ENCODE data around the gene PRKCA.

The PRKCA gene

DNA sequence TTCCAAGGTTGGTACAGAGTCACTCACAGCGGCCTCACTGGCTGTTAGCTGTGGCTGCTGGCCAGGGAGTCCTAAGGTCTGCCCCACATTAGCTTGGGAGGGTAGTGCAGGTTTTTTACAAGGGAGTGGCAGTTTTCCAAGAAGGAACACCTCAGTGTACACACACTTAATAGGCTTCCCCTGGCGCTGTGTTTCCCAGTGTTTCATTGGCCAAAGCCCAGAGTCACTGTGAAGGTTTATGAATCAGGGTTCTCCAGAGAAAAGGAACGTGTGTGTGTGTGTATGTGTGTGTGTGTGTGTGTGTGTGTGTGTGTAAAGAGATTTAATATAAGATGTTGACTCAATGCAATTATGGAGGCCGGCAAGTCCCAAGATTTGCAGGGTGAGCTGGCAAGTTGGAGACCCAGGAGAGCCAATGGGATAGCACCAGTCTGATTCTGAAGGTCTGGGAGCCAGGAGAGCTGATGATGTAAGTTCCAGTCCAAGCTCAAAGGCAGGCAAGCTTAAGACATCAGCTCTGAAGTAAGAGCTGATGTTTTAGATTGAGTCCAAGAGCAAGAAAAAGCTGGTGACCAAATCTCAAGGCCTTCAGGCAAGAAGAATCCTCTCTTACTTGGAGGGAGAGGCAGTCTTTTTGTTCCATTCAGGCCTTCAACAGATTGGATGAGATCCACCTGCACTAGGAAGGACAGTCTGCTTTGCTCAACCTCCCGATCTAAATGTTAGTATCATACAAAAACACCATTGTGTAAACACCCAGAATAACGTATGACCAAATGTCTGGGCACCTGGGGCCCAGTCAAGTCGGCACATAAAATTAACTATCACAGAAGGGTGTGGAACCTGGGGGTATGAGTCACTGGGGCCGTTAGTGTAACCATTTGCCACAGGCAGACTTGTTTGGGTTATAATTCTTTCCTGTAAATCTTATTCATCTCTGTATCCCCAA lies 206.8 kb downstream of the PRKCA start:
- no peak for DNase-seq (ENCODE audit: low read depth, low spot score)
- Histone ChIP-seq H3K9ac (ENCODE audit: insufficient read length) (no peak overlapping the region), H3K36me3 (ENCODE audit: insufficient read depth, low read length) (no peaks in the 10 kb centered on the region), H3K27ac (no peak overlapping the region), H3K9me3 (ENCODE audit: low read depth, low read length) (no peaks in the 10 kb centered on the region), H3K4me3 (no peak overlapping the region)
- no peak for TF ChIP-seq POLR2AphosphoS5 (IDR thresholded peaks at IDR 0.05; ENCODE audit: borderline replicate concordance, low read depth, low read length)
- TF ChIP-seq EZH2 (IDR thresholded peaks at IDR 0.05): no peak
- no peak for TF ChIP-seq FOXP2 (optimal IDR thresholded peaks at IDR 0.05; ENCODE audit: control extremely low read depth, extremely low read length, insufficient read depth)

GRCh38 chr17:66509926-66510325 lies 207.5 kb downstream of the PRKCA start:
- H3K9ac ChIP-seq (ENCODE audit: insufficient read length): no peak overlapping the region
- no peak overlapping the region for H3K27ac ChIP-seq
- H3K36me3 ChIP-seq (ENCODE audit: insufficient read depth, low read length): no peaks in the 10 kb centered on the region
- no peak overlapping the region for H3K4me3 ChIP-seq
- no peak for DNase-seq (ENCODE audit: low read depth, low spot score)
- H3K9me3 ChIP-seq (ENCODE audit: low read depth, low read length): no peaks in the 10 kb centered on the region
- TF ChIP-seq POLR2AphosphoS5 (IDR thresholded peaks at IDR 0.05; ENCODE audit: borderline replicate concordance, low read depth, low read length) (no peak), FOXP2 (optimal IDR thresholded peaks at IDR 0.05; ENCODE audit: control extremely low read depth, extremely low read length, insufficient read depth) (no peak), EZH2 (IDR thresholded peaks at IDR 0.05) (no peak)

GRCh38 chr17:66511135-66511534 lies 208.7 kb downstream of the PRKCA start:
- H3K9ac ChIP-seq (ENCODE audit: insufficient read length): no peak overlapping the region
- DNase-seq (ENCODE audit: low read depth, low spot score): no peak
- H3K36me3 ChIP-seq (ENCODE audit: insufficient read depth, low read length): no peaks in the 10 kb centered on the region
- no peaks in the 10 kb centered on the region for H3K9me3 ChIP-seq (ENCODE audit: low read depth, low read length)
- no peak for TF ChIP-seq EZH2 (IDR thresholded peaks at IDR 0.05)
- no peak for TF ChIP-seq POLR2AphosphoS5 (IDR thresholded peaks at IDR 0.05; ENCODE audit: borderline replicate concordance, low read depth, low read length)
- TF ChIP-seq FOXP2 (optimal IDR thresholded peaks at IDR 0.05; ENCODE audit: control extremely low read depth, extremely low read length, insufficient read depth): no peak
- H3K27ac ChIP-seq: no peak overlapping the region
- H3K4me3 ChIP-seq: no peak overlapping the region

GRCh38 chr17:66514227-66514806 lies 211.9 kb downstream of the PRKCA start:
- H3K9me3 ChIP-seq (ENCODE audit: low read depth, low read length): no peaks in the 10 kb centered on the region
- no peaks in the 10 kb centered on the region for H3K36me3 ChIP-seq (ENCODE audit: insufficient read depth, low read length)
- TF ChIP-seq FOXP2 (optimal IDR thresholded peaks at IDR 0.05; ENCODE audit: control extremely low read depth, extremely low read length, insufficient read depth) (no peak), EZH2 (IDR thresholded peaks at IDR 0.05) (no peak), POLR2AphosphoS5 (IDR thresholded peaks at IDR 0.05; ENCODE audit: borderline replicate concordance, low read depth, low read length) (no peak)
- no peak for DNase-seq (ENCODE audit: low read depth, low spot score)
- no peak overlapping the region for H3K4me3 ChIP-seq
- H3K27ac ChIP-seq: no peak overlapping the region
- H3K9ac ChIP-seq (ENCODE audit: insufficient read length): no peak overlapping the region

GRCh38 chr17:66515974-66516373 lies 213.6 kb downstream of the PRKCA start:
- DNase-seq (ENCODE audit: low read depth, low spot score): no peak
- H3K9me3 ChIP-seq (ENCODE audit: low read depth, low read length): no peaks in the 10 kb centered on the region
- H3K9ac ChIP-seq (ENCODE audit: insufficient read length): no peak overlapping the region
- H3K4me3 ChIP-seq: no peak overlapping the region
- TF ChIP-seq FOXP2 (optimal IDR thresholded peaks at IDR 0.05; ENCODE audit: control extremely low read depth, extremely low read length, insufficient read depth) (no peak), POLR2AphosphoS5 (IDR thresholded peaks at IDR 0.05; ENCODE audit: borderline replicate concordance, low read depth, low read length) (no peak), EZH2 (IDR thresholded peaks at IDR 0.05) (no peak)
- no peak overlapping the region for H3K27ac ChIP-seq
- H3K36me3 ChIP-seq (ENCODE audit: insufficient read depth, low read length): no peaks in the 10 kb centered on the region

DNA sequence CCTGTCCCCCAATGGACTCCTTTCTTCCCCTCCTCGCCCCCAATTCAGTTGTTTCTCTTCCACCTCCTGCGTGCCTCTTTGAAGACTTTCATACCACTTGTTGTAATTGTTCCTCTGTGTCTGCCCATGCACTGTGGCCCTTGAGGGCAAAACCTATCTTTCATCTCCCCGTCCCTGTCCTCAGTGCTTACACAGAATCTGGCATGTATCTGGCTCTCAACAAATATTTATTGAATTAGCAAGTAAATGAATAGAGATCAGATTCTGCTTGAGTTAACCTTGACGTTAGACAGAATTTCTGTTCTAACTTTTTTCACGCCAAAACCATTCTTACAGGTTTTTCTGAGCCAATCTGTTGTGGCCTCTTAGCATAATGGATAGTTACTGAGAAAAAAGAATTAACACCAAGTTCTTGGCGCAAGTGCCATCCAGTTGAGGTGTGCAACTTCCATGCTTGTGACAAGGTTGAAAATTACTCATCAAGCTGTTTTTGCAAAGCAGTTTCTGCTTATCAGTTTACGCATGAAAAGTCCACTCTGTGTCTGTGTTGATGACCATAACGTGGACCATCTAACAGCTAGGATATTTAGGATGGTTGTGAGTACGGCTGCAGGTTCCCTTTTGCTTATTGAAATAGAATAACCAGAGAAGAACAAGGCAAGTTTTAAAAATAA lies 215.1 kb downstream of the PRKCA start:
- Histone ChIP-seq H3K36me3 (ENCODE audit: insufficient read depth, low read length) (no peaks in the 10 kb centered on the region), H3K4me3 (no peak overlapping the region), H3K9me3 (ENCODE audit: low read depth, low read length) (no peaks in the 10 kb centered on the region), H3K27ac (no peak overlapping the region), H3K9ac (ENCODE audit: insufficient read length) (no peak overlapping the region)
- TF ChIP-seq EZH2 (IDR thresholded peaks at IDR 0.05): no peak
- TF ChIP-seq POLR2AphosphoS5 (IDR thresholded peaks at IDR 0.05; ENCODE audit: borderline replicate concordance, low read depth, low read length): no peak
- no peak for TF ChIP-seq FOXP2 (optimal IDR thresholded peaks at IDR 0.05; ENCODE audit: control extremely low read depth, extremely low read length, insufficient read depth)
- no peak for DNase-seq (ENCODE audit: low read depth, low spot score)

- DNase-seq (ENCODE audit: low read depth, low spot score): no peak
- no peak for TF ChIP-seq EZH2 (IDR thresholded peaks at IDR 0.05)
- H3K27ac ChIP-seq: no peak overlapping the region
- H3K36me3 ChIP-seq (ENCODE audit: insufficient read depth, low read length): no peaks in the 10 kb centered on the region
- H3K4me3 ChIP-seq: no peak overlapping the region
- no peak overlapping the region for H3K9ac ChIP-seq (ENCODE audit: insufficient read length)
- no peaks in the 10 kb centered on the region for H3K9me3 ChIP-seq (ENCODE audit: low read depth, low read length)
Observed at GRCh38 chr17:66518108-66518507, 215.7 kb downstream of the PRKCA start.

DNA sequence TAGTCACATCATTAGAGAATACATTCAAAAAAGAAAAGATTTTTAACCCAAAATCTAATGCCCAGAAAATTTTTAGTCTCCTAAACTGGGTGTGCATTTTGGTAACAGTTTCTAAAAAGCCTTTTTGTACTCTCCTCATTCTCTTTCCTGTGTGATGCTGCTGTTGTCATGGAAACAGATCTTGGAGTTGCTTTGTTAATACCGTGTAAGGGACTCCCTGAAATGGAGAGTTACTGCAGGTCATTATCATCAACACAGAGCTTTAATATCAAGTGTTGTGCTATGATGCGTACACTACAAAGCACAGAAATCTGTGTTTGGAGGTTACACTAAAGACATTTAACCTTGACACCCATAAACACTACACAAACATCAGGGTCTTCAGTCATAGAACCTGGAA lies 216.3 kb downstream of the PRKCA start:
- Histone ChIP-seq H3K27ac (no peak overlapping the region), H3K36me3 (ENCODE audit: insufficient read depth, low read length) (no peaks in the 10 kb centered on the region), H3K9me3 (ENCODE audit: low read depth, low read length) (no peaks in the 10 kb centered on the region), H3K9ac (ENCODE audit: insufficient read length) (no peak overlapping the region), H3K4me3 (no peak overlapping the region)
- DNase-seq (ENCODE audit: low read depth, low spot score): no peak
- TF ChIP-seq FOXP2 (optimal IDR thresholded peaks at IDR 0.05; ENCODE audit: control extremely low read depth, extremely low read length, insufficient read depth): no peak
- no peak for TF ChIP-seq POLR2AphosphoS5 (IDR thresholded peaks at IDR 0.05; ENCODE audit: borderline replicate concordance, low read depth, low read length)
- TF ChIP-seq EZH2 (IDR thresholded peaks at IDR 0.05): no peak

All from SK-N-MC (cell line).